MM.1S (cell line): ENCODE results near the gene STIL.

Source experiments
- DNase-seq: peaks from one replicate; pipeline ENCODE4 v3.0.0-alpha.2; 2015
- H2AFZ ChIP-seq: fragments of 300-600 bp; sonication (generic); 2 replicates; pipeline ENCODE4 v1.6.0; 2016; ENCODE audit warnings: antibody characterized with exemption, low read length
- H3F3A ChIP-seq: fragments of 300-600 bp; sonication (generic); 2 replicates; pipeline ENCODE4 v1.6.1; 2016; ENCODE audit warnings: mild to moderate bottlenecking, antibody characterized with exemption, low read length, moderate library complexity, mixed read lengths; ENCODE audit not compliant: insufficient read depth
- H3K27ac ChIP-seq: fragments of 300-600 bp; sonication (generic); 2 replicates; pipeline ENCODE4 v1.5.1; 2016; ENCODE audit warnings: mild to moderate bottlenecking, low read length
- H3K27me3 ChIP-seq: fragments of 300-600 bp; sonication (generic); replicated peaks from 2 replicates; pipeline ENCODE4 v1.6.0; 2016; ENCODE audit warnings: low read length; ENCODE audit not compliant: insufficient read depth
- H3K36me3 ChIP-seq: fragments of 300-600 bp; sonication (generic); replicated peaks from 2 replicates; pipeline ENCODE4 v1.6.1; 2016; ENCODE audit warnings: mild to moderate bottlenecking, low read length, mixed read lengths; ENCODE audit not compliant: insufficient read depth
- H3K4me1 ChIP-seq: fragments of 300-600 bp; sonication (generic); 2 replicates; pipeline ENCODE4 v1.6.1; 2016; ENCODE audit warnings: low read length, mixed read lengths
- H3K4me2 ChIP-seq: fragments of 300-600 bp; sonication (generic); 2 replicates; pipeline ENCODE4 v1.6.0; 2016; ENCODE audit warnings: low read depth, low read length
- H3K4me3 ChIP-seq: fragments of 300-600 bp; sonication (generic); 2 replicates; pipeline ENCODE4 v1.5.1; 2016; ENCODE audit warnings: low read length, mixed read lengths
- H3K79me2 ChIP-seq: fragments of 300-600 bp; sonication (generic); 2 replicates; pipeline ENCODE4 v1.6.1; 2016; ENCODE audit warnings: mixed run types, low read length, mixed read lengths
- H3K9ac ChIP-seq: fragments of 300-600 bp; sonication (generic); 2 replicates; pipeline ENCODE4 v1.6.1; 2016; ENCODE audit warnings: low read length, mixed read lengths
- H3K9me2 ChIP-seq: fragments of 300-600 bp; sonication (generic); replicated peaks from 2 replicates; pipeline ENCODE4 v1.6.1; 2016; ENCODE audit warnings: mild to moderate bottlenecking, low read length, mixed read lengths; ENCODE audit not compliant: insufficient read depth
- H3K9me3 ChIP-seq: fragments of 300-600 bp; sonication (generic); replicated peaks from 2 replicates; pipeline ENCODE4 v1.6.1; 2016; ENCODE audit warnings: mild to moderate bottlenecking, low read length, mixed read lengths; ENCODE audit not compliant: insufficient read depth
- H4K20me1 ChIP-seq: fragments of 300-600 bp; sonication (generic); 2 replicates; pipeline ENCODE4 v1.6.1; 2016; ENCODE audit warnings: mild to moderate bottlenecking, low read length, moderate library complexity, mixed read lengths; ENCODE audit not compliant: insufficient read depth
- CTCF ChIP-seq: fragments of 300-600 bp; sonication (generic); IDR thresholded peaks from 2 replicates; pipeline ENCODE4 v1.5.1; 2016; ENCODE audit warnings: antibody characterized with exemption, low read length, mixed read lengths
- EZH2 ChIP-seq: fragments of 300-600 bp; sonication (generic); optimal IDR thresholded peaks from 2 replicates; pipeline ENCODE3; 2017; ENCODE audit warnings: low read depth, mild to moderate bottlenecking, antibody characterized with exemption, low read length, mixed read lengths
- EZH2phosphoT487 ChIP-seq: fragments of 300-600 bp; sonication (generic); IDR thresholded peaks from 2 replicates; pipeline ENCODE4 v1.6.1; 2018; ENCODE audit warnings: antibody characterized with exemption, low read length

The STIL gene

DNA sequence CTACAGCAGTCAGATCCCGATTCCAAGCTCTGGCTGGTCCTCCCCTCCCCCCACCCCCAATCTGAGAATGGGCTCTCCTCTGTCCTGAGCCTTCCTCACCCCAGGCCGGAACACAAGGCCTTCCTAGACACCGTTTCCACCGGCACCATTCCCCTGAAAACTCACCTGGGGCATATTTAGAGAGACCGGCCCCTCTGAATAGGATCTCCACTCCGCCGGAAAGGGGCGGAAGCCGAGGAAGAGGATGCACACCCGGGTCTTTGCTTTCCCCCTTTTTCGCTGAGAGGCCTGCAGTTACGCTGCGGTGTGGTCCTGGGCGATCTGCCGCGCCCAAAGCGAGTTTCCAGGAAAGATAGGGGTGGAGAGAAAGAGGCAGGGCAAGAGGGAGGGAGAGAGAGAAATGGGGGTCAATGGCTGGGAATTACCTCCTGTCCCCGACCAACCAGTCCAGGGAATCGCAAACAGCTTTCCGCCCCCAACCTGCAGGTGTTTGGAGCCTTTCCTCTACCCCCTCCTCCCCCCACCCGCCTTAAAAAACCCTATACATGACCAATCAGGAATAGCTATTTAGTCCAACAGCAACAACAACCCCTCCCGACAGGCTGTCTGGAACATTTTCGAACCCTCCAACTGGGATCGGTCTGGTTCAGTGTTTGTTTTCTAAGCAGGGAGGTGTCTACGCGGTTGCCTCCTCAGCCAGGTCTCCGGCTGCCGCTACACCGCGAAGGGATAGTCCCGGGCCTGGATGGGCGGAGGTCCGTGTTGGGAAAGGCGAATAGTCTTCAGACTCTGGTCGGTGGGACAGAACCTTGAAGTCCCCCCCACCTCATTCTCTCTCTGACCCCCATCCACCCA, 84.7 kb downstream of the STIL start:
- H3K27me3 ChIP-seq, result peaks cover 91% of the 10 kb centered on the region
- no peaks in the 10 kb centered on the region for H3K79me2 ChIP-seq
- no peak overlapping the region for H3K27ac ChIP-seq
- no peak overlapping the region for H2AFZ ChIP-seq
- no peak for DNase-seq
- H3K4me2 ChIP-seq, result no peak overlapping the region
- TF ChIP-seq CTCF (no peak), EZH2 (no peak), EZH2phosphoT487 (no peak)
- no peaks in the 10 kb centered on the region for H3K4me1 ChIP-seq
- no peaks in the 10 kb centered on the region for H3K36me3 ChIP-seq
- no peaks in the 10 kb centered on the region for H3K9me2 ChIP-seq
- no peaks in the 10 kb centered on the region for H4K20me1 ChIP-seq
- H3K9me3 ChIP-seq, result no peaks in the 10 kb centered on the region
- no peak overlapping the region for H3K4me3 ChIP-seq
- H3F3A ChIP-seq, result no peaks in the 10 kb centered on the region
- no peak overlapping the region for H3K9ac ChIP-seq

GRCh38 chr1:47228644-47229030, 85.3 kb downstream of the STIL start:
- H3K4me3 ChIP-seq, result no peak overlapping the region
- no peaks in the 10 kb centered on the region for H4K20me1 ChIP-seq
- no peak overlapping the region for H3K9ac ChIP-seq
- no peak overlapping the region for H3K27ac ChIP-seq
- H3K27me3 ChIP-seq, result peaks cover 92% of the 10 kb centered on the region
- H3F3A ChIP-seq, result no peaks in the 10 kb centered on the region
- no peaks in the 10 kb centered on the region for H3K9me2 ChIP-seq
- TF ChIP-seq EZH2, result no peak
- H3K4me1 ChIP-seq, result no peaks in the 10 kb centered on the region
- H3K79me2 ChIP-seq, result no peaks in the 10 kb centered on the region
- no peak overlapping the region for H2AFZ ChIP-seq
- H3K36me3 ChIP-seq, result no peaks in the 10 kb centered on the region
- no peak overlapping the region for H3K4me2 ChIP-seq
- no peak for DNase-seq
- no peaks in the 10 kb centered on the region for H3K9me3 ChIP-seq

DNA sequence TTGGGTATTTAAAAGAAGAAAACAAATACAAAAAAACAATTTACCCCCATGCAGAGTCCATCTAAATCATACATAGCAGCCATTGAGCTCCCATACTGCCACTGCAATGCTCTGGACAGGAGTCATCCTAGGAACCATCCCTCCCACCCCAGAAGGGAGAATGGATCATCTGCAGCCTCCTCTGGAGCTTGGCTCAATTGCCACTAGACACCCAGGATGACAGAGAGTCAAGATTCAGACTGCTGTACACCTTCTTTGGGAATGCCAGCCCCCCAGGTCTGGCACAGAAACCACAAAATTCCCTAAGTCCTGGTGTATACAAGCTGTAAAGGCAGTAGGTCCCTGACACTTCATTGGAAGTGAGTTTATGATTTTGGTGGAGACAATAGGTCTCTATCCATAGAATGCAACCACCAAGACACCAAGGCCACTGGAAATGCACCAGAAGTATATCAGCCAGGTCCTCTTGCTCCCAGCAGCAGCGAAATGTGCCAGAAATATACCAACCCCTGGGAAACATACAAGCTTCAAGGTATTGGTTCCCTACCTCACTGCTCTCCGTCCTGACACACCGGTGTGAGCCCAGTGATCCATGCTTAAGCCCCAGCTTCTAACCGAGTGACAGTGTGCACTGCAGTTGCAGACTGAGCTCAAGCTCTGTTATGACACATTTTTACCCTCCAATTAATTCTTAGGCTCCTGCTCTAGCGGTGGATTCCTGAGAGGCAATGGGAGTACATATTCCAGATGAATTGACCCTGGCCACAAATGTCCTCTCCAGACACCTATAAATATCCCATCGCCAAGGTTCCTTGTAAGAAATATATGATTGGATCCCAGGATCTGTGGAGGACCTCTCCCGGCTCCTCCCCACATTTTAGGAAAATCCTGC, 86.4 kb downstream of the STIL start:
- H4K20me1 ChIP-seq, result no peaks in the 10 kb centered on the region
- H3K79me2 ChIP-seq, result no peaks in the 10 kb centered on the region
- peaks cover 88% of the 10 kb centered on the region for H3K27me3 ChIP-seq
- H3K9ac ChIP-seq, result no peak overlapping the region
- no peak overlapping the region for H3K27ac ChIP-seq
- H3K36me3 ChIP-seq, result no peaks in the 10 kb centered on the region
- no peak overlapping the region for H3K4me3 ChIP-seq
- H2AFZ ChIP-seq, result no peak overlapping the region
- H3K4me2 ChIP-seq, result no peak overlapping the region
- H3K4me1 ChIP-seq, result no peaks in the 10 kb centered on the region
- no peaks in the 10 kb centered on the region for H3K9me3 ChIP-seq
- TF ChIP-seq EZH2 (no peak), CTCF (no peak), EZH2phosphoT487 (no peak)
- no peaks in the 10 kb centered on the region for H3K9me2 ChIP-seq
- no peaks in the 10 kb centered on the region for H3F3A ChIP-seq
- no peak for DNase-seq
